GM20431 (cell line): ENCODE results near the gene AXIN2.

Experiments used
- in situ Hi-C: fragments of 300-500 bp; cut with MseI, MboI; formaldehyde crosslinking; loops from one replicate; pipeline ENCODE4 v1.15.0; 2020; ENCODE audit warnings: low sequenced_read_pairs; ENCODE audit not compliant: unreplicated experiment

AXIN2 gene

GRCh38 chr17:65488665-65489064 lies 72.8 kb downstream of the AXIN2 start:
- in situ Hi-C loops: loop anchor here (25.0 kb wide), 1 partner anchor 101 kb away; no protein-coding TSS in a partner anchor

- in situ Hi-C loops: loop anchor here (25.0 kb wide), 1 partner anchor 101 kb away; no protein-coding TSS in a partner anchor
Observed at GRCh38 chr17:65487990-65488389, 73.5 kb downstream of the AXIN2 start.

GRCh38 chr17:65487161-65487560 lies 74.3 kb downstream of the AXIN2 start:
- in situ Hi-C loops: loop anchor here (25.0 kb wide), 1 partner anchor 100 kb away; no protein-coding TSS in a partner anchor

- in situ Hi-C loops: loop anchor here (25.0 kb wide), 1 partner anchor 98 kb away; no protein-coding TSS in a partner anchor
Observed at GRCh38 chr17:65485388-65486299, 75.8 kb downstream of the AXIN2 start.

GRCh38 chr17:65484405-65484804 lies 77.0 kb downstream of the AXIN2 start:
- in situ Hi-C loops: loop anchor here (25.0 kb wide), 1 partner anchor 97 kb away; no protein-coding TSS in a partner anchor

GRCh38 chr17:65483438-65483837 lies 78.0 kb downstream of the AXIN2 start:
- in situ Hi-C loops: loop anchor here (25.0 kb wide), 1 partner anchor 96 kb away; no protein-coding TSS in a partner anchor

- in situ Hi-C loops: loop anchor here (25.0 kb wide), 1 partner anchor 95 kb away; no protein-coding TSS in a partner anchor
Observed at GRCh38 chr17:65482201-65482600, 79.2 kb downstream of the AXIN2 start.

GRCh38 chr17:65479282-65479681 lies 82.2 kb downstream of the AXIN2 start:
- in situ Hi-C loops: loop anchor here (25.0 kb wide), 1 partner anchor 92 kb away; no protein-coding TSS in a partner anchor
